Measurements from ENCODE around the gene HERC4.
"Not testable (repeated sequence)": the region's sequence is repeated elsewhere in the genome, so short reads cannot be mapped to it uniquely, and the experiment has no call there.

HERC4 gene

DNA sequence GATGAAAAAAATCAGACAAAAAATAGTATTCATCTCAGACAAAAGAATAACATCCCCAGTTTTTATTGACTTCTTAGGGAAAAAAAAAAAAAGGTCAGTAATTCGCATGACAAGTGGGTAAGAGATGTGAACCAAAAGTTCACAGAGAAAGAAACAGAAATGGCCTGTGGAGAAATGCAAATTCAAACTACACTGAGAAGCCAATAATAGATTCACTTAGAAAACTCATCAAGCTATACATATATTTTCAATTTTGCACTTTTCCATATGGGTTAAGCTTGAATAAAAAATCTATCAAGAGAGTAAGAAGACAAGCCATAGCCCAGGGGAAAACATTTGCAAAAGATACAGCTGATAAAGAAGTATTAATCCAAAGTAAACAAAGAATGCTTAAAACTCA lies 28.0 kb downstream of the HERC4 start:
- no peak for DNase-seq

DNA sequence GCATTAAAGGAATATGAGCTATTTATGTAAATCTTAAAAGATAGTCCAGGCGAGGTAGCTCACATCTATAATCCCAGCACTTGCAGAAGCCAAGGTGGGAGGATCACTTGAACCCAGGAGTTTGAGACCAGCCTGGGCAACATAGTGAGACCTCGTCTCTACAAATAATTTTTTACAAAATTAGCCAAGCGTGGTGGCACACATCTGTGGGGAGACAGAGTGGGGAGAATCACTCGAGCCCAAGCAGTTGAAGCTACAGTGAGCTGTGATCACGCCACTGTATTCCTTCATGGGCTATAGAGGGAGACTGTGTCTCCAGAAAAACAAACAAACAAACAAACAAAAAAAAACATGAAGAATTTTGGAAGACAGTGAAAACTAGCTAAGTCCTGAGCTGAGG lies 28.4 kb downstream of the HERC4 start:
- DNase-seq: no peak

DNA sequence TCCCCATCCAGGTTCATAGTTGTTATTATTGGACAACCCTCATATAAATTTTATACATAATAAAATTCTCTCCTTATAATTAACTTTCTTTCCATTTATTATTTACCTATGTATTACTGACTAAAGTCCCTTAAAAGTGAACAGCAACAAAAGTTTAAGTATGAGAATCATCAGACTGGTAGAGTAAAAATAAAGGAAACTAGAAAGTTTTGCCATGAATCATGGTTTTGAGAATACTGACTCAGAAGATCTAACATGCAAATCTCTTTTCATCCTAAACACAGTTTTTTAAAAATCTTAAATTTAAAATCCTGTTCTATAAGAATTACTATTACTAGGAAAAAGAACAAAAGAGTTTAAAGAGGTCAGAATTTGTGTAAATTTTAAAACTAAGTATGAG lies 32.1 kb downstream of the HERC4 start:
- no peak for DNase-seq

DNA sequence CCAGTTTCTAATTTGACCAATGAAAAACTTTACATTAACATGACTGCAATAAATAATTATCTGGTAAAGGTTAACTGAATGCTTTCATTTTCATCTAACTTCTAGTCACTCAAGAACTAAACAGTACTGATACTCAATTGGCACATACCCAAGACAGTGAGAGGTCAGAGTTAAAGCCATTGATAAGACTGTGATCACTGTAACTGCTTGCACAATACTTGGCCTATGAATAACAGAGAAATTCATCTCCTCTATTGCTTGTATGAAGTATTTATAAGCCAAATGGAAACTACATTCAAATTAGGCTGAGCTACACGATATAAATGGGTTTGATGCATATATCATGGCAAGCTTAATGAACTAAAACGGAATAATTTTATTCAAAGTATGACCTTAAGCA lies 43.0 kb downstream of the HERC4 start:
- DNase-seq: no peak

DNA sequence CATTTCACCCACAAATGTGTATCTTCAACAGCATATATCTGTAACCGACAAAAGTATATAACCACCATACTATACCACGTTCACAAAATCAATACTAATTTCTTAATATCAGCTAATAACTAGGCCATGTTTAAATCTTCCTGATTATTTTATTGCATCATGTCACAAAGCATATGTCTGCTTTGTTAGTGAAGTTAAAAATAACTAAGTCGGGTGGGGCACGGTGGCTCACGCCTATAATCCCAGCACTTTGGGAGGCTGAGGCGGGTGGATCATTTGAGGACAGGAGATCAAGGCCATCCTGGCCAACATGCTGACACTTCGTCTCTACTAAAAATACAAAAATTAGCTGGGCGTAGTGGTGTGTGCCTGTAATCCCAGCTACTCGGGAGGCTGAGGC lies 47.7 kb downstream of the HERC4 start:
- DNase-seq: no peak

DNA sequence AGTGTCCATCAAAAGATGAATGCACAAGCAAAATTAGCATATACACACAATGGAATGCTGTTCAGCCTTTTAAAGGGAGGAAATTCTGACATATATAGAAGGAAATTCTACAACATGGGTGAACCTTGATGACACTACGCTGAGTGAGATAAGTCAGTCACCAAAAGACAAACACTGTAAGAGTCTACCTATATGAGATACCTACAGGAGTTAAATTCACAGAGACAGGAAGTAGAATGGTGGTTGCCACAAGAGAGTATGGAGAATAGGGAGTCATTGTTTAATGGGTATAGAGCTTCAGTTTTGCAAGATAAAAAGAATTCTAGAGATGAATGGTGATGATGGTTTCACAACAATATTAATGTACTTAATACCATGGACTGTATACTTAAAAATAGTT lies 51.8 kb downstream of the HERC4 start:
- DNase-seq: no peak

DNA sequence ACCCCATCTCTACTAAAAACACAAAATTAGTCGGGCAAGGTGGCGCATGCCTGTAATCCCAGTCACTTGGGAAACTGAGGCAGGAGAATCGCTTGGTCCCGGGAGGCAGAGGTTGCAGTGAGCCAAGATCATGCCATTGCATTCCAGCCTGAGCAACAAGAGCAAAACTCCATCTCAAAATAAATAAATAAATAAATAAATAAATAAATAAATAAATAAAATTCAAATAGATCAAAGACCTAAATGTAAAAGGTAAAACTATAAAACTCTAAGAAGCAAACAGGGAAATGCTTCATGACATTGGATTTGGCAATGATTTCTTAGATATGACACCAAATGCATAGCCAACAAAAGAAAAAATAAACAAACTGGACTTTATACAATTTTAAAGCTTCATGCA lies 52.8 kb downstream of the HERC4 start:
- DNase-seq: not testable (repeated sequence)

DNA sequence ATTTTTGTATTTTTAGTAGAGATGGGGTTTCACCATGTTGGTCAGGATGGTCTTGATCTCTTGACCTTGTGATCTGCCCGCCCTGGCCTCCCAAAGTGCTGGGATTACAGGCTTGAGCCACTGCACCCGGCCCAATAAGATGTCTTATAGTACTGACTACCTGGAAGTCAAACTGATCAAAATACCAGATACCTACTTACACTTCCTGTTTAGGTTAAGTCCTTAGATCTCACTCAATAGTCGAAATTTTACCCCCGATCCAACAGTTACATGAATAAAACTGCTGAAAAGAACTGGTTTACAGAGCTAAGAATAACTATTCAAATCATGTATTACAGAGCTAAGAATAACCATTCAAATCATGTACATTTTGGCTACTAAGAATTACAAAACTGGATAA lies 58.6 kb downstream of the HERC4 start:
- DNase-seq: not testable (repeated sequence)

DNA sequence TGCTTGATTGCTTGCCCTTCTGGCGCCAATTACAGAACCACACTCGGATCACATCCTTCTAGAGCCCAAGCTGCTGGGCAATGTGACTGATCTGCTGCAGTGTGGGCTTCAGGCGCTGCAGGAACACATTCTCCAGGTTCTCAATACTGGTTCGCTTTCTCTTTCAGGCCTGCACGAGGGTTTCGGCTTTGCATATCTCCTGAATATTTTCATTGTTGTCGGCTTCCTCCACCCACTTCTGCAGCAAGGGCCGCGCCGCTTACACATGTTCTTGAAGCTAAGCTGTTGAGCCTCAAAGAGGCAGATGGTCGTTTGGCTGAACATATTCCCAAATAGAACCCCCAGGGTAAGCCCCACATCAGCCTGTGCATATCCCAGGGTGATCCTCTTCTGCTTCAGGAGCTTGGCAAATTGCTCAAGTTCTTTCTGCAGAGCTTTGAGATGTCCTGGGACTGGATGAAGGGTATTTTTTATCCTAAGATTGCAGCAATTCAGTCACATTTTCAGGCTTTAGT lies 64.6 kb downstream of the HERC4 start:
- peak; percentile 39 for DNase-seq

DNA sequence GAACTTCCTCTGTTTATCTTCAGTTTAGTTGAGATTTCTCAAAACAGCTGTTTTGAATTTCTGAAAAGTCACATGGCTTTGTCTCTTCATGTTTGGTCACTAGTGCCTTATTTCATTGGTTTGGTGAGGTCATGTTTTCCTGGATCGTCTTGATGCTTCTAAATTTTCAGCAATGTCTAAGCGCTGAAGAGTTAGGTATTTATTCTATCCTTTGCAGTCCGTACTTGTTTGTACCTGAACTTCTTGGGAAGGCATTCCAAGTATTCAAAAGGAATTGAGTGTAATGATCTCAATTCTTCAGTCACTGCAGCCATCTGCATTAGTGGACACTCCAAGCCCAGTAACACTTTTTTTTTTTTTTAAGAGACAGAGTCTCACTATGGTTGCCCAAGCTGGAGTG lies 67.7 kb downstream of the HERC4 start:
- DNase-seq: no peak

DNA sequence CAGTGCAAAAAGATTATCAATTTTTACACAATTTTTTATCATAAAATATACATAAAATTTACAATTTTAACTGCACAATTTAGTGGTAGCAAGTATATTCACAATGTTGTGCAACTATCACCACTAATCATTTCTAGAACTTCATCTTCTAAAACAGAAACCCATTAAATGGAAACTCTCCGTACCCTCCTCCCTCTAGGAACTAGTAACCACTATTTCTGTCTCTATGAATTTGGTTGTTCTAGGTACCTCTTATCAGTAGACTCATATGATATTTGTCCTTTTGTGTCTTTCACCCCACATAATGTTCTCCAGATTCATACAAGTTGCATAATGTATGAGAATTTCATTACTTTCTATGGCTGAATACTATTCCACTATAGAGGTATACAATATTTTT lies 73.5 kb downstream of the HERC4 start:
- no peak for DNase-seq

DNA sequence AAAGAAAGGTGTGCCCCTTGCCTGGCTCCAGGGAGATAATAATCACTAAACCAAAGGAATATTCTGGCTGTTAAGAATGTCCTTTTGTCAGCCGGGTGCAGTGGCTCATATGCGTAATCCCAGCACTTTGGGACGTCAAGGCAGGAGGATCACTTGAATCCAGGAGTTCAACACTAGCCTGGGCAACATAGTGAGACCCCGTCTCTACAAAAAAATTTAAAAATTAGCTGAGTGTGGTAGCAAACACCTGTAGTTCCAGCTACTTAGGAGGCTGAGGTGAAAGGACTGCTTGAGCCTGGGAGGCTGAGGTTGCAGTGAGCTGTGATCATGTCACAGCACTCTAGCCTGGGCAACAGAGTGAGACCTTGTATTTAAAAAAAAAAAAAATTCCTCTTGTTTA lies 74.1 kb downstream of the HERC4 start:
- DNase-seq: no peak

DNA sequence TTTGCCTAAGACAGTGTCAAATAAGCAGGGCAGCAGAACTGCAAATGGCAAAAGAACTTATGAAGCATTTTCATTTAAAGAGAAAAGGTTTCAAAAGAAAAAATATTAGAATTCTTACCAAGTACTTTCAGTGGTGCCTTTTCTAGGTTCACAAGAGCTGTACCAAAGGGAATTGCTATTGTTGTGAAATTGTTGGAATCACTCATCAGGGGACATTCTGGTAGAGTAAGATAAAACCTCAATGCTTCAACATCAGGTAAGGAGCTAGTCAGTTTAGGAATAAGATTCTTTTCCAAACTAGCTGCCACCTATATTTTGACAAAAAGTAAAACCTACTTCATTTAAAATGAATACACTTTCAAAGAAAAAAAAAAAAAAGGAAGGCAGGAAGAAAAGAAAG lies 85.0 kb downstream of the HERC4 start:
- DNase-seq: no peak

DNA sequence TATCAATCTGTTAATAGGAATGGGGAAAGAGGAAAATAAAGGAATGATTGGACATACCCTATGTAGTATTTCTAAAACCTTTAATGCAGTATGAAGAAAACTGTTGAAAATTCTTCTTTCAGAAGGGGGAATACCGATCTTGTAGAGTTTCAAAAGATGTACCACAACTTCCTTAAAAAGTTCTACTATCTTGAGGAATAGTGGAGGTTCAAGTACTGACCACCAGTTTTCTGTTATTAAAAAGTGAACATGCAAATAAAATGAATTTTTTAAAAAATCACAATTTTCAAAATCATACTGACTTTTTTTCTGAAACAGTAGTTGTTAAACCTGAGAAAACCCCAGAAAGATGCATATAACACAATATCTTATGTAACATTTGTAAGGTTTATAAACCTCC lies 86.5 kb downstream of the HERC4 start:
- no peak for DNase-seq

DNA sequence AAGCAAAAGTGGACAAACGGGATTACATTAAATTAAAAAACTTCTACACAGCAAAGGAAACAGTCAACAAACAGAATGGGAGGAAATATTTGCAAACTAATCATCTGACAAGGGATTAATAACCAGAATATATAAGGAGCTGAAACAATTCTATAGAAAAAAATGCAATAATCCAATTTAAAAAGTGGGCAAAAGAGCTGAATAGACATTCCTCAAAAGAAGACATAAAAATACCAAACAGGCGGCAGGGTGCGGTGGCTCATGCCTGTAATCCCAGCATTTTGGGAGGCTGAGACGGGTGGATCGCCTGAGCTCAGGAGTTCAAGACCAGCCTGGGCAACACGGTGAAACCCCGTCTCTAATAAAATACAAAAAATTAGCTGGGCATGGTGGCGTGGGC lies 92.5 kb downstream of the HERC4 start:
- not testable (repeated sequence) for DNase-seq

DNA sequence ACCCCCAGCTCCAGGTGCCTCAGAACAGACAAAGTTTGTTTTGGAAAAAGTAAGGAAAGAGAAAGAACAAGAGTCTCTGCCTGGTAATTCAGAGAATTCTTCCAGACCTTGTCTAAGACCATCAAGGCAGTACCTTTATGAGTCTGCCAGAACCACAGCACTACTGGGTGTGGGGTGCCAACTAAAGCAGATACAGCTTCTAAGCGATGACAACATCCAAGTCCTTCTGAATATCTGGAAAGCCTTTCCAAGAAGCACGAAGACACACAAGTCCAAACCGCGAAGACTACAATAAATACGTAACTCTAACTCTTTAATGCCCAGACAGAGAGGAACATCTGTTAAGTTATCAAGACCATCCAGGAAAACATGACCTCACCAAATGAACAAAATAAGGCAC lies 96.3 kb downstream of the HERC4 start:
- DNase-seq: no peak

DNA sequence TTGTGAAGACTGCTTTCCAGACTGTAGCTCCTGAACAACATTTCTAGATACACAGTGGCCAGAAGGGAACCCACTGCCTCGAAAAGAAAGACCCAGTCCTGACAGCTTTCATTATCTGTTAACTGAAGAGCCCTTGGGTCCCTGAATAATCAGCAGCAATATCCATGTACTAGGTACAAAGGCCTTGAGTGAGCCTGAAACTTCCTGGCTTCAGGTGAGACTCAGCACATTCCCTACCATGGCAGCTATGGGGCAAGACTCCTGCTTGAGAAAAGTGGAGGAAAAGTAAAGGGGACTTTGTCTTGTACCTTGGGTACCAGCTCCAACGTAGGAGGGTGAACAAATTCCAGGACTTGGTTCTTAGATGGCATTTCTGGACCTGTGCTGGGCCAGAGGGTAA lies 97.8 kb downstream of the HERC4 start:
- no peak for DNase-seq

DNA sequence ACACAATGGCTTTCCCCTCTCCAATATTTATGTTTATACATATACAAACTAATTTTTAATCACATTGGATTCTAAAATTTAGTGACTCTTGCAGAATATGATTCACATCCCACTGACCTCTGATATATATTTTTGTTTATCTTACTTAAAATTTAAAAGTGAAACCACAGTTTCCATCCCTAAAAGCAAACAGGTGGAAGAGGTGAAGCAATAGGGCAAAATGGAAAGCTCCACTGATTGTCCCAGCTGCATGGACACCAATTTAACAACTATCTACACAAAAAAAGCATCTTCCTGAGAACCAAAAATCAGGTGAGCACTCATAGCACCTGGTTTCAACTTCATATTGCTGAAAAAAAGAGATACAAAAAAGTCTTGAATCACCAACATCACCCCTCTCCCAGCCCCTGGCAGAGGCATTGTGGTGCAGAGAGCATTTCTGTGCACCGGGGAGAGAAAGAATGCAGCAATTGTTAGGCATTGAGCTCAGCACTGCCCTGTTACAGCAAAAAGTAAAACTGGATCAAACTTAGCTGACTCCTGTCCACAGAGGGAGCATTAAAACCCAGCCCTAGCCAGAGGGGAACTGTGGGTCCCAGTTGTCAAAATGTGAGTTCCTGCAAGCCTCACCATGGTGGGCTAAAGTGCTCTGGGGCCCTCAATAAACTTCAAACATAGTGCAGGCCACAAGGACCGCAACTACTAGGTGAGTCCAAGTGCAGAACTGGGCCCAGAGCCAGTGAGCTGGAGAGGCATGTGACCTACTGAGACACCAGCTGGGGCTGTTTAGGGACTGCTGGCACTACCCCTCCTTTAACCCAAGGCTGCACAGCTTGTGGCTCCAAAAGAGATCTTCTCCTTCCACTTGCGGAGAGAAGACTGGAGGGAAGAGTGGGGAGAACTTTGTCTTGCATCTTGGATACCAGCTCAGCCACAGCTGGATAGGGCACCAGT lies 98.5 kb downstream of the HERC4 start:
- no peak for DNase-seq

DNA sequence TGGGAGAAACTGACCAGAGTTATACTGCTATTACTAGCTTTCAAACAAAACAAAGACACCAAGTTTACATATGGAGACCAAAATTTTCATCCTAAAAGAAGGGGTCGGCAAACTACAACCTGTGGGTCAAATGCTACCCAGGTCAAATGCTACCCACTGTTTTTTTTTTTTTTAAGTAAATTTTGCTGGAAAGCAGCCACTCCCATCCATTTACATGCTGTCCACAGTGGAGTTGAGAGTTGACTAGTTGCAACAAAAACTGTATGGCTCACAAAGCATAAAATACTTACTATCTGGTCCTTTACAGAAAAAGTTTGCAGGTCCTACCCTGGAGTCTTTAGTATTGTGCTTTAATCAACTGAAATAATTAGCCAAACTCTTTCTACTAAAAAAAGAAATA lies 99.2 kb downstream of the HERC4 start:
- no peak for DNase-seq

DNA sequence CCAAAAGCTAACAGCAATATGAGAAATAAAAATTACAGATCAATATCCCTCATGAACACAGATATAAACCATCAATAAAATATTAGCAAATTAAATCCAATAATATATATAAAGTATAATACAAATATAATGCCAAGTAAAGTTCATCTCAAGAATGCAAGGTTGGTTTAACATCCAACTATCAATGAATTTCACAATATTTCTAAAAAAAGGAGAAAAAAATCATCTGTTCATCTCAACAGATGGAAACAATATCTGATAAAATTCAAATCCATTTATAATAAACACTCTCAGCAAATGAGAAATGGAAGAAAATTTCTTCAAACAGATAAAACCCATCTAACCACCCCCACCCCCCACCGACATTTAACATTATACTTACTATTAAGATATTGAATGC lies 103.8 kb downstream of the HERC4 start:
- no peak for DNase-seq

DNA sequence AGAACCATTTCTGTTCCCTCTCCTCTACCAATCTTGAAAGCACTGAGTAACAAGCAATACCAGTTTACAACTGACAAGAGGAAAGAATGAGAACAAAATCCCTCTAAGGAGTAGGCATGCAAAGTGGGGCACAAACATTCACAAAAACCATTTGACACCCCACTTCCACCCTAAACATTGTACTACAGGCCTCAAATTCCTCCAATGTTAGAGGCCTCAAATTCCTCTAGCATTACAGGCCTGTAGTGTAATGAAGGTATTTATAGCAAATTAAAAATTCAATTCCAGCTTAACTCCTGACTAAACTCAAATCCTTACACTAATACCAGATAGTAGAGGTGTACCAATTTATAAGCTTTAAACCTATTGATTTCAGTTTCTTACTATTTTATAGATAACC lies 105.2 kb downstream of the HERC4 start:
- DNase-seq: no peak

DNA sequence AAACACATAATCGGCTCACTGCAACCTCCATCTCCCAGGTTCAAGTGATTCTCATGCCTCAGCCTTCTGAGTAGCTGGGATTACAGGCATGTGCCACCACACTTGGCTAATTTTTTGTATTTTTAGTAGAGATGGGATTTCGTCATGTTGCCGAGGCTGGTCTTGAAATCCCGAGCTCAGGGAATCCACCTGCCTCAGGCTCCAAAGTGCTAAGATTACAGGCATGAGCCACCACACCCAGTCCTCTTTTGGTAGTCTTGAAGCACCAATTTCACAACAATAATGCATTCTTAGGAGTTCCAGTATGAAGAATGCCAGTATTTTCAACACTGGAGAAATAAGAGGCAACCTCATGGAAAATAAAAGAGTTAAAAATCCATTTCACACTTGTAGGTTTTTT lies 109.0 kb downstream of the HERC4 start:
- not testable (repeated sequence) for DNase-seq

DNA sequence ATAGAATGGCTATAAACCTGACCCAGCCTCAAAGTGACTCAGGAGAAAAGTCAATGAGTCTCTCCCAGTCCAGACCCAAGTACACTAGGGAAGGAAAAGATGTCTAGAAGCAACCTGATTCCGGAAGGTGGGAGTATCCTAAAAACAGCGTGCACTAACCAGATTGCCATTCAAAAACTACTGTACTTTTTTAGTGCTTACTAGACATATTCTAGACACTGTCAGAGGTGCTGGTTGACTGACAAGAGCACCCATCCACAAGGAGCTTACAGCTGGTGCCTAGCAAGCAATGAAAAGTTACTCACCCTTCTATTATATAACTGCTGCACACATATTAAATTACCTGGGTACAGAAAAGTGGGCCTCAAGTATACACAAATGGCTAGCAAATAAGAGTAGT lies 109.6 kb downstream of the HERC4 start:
- no peak for DNase-seq

DNA sequence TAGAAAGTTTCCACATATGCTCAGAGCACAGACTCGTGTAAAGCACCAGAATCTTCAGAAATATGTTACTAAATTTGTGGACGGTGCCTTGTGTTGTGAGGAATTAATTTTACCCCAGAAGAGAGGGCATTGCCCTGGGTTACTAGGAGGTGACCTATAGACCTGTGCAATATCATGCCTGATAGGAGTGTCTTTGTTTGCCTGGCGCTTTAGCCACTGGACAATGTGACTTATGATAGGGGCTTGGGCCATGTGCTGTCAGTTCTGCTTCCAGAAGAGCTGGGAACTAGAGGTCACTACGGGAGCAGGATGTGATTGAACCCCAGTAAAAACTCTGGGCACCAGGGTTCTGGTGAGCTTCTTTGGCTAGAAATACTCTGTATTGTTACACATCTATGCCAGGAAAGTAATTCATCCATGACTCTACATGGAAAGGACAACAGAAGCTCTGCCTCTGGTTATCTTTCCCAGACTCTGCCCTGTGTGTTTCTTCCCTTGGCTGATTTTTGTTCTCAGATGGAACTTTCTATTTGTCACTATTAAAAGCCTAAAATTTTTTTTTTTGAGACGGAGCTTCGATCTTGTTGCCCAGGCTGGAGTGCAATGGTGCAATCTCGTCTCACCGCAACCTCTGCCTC lies 115.1 kb downstream of the HERC4 start:
- no peak for DNase-seq

All from NCI-H1048 (cell line).